Measurements from ENCODE around the gene CARHSP1.

- TF ChIP-seq POLR2AphosphoS5 (IDR thresholded peaks at IDR 0.05; ENCODE audit: borderline replicate concordance, low read depth, low read length) (no peak), EZH2 (IDR thresholded peaks at IDR 0.05) (no peak)
Observed at GRCh38 chr16:8861563-8862308, 7.1 kb downstream of the CARHSP1 start.

Measured in SK-N-MC (cell line).